ENCODE results near the gene MBTPS1. TPM values are rescaled to one million over a fixed set of nuclear protein-coding genes. Genes with fewer than 3 reads are reported as not detected.

Gene MBTPS1
- total RNA-seq, 1 donor from 2014 or later: 37.3 TPM

DNA sequence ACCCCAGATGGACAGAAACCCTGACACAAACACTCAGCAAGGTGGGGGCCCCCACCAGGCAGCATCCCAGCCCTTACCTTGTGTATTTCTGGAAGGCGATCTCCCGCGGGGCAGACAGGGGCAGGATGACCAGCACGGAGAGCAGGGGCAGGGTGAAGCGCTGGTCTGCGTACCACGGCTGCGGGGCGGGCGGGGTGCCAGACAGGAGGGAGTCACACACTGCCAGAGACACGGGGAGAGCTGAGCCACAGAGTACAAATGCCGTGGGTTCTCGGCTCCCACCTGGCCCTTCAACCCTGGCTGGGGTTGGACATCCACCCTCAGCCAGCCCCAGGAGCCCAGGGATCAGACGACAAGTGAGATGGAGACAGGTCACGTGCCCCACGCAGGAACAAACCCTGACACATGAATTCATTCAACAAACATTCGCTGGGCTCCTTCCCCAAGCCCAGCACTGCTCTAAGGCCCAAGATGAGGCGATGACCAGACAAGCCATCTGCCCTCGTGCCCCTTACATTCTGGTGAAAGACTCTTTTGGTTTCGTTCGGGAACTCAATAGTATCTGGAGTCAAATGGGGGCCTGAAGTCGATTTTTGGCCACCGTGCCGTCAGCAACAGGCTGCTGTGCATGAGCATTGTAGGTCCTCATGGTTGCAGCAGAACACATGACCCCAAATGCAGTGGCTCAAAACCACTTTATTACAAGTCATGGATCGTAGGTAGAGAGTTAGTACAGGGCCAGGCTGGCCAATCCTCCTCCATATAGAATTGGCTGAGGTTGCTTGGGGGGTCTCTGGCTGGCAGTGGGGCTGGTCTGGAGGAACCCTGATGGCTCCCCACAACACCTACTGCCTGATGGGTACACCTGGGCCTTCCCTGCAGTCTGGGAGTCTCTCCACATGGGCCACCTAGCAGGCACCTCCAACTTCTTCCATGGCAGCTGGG lies 83.2 kb downstream of the MBTPS1 start:
- no peak for ATAC-seq

DNA sequence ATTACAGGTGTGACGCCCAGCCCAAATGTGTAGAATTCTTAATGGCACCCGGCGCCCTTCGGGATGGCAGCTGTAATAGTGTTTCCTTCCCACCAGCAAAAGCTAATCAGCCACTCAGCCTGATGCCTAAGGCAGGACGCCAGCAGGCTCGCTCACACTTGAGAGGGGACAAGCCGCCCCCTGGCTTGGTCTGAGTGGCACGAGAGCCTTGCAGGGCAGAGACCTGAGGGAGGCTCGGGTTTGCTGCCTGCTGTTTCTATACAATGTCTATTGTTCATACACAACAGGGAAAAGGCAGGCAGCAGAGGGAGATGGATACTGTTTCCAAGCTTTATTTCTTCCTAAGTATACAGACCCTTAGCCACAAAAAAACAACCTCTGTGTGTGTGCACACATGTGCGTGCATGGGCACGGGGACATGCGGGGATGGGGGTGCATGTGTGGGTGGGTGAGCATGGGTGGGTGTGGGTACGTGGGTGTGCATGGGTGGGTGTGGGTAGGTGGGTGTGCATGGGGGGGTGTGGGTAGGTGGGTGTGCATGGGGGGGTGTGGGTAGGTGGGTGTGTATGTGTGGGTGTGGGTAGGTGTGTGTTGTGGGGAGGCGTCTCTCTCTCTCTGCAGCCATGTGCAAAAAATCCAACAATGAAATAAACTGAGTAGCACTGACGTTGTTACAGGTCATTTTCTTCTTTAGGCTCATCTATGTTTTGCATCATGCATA lies 84.1 kb downstream of the MBTPS1 start:
- ATAC-seq: no peak

DNA sequence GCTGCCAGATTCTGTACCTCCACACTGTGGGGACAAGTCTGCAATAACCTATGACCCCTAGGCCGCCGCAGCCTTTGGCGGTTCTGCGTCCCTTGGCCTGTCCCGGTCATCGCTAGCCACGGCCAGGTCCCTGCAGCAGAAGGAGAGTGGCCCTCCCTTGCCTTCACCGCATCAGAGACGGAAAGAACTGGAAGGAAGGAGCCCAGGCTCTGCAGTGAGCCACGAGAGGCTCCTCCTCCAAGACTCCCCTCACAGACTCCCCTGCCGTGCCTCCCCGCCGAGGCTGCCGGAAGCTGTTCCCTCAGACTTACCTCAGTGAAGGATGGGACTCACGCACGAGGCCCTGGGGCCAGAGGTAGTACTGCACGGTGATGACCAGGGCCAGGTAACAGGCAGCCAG lies 85.2 kb downstream of the MBTPS1 start:
- ATAC-seq: no peak

GRCh38 chr16:84029297-84030047 lies 87.3 kb downstream of the MBTPS1 start:
- no peak for ATAC-seq

DNA sequence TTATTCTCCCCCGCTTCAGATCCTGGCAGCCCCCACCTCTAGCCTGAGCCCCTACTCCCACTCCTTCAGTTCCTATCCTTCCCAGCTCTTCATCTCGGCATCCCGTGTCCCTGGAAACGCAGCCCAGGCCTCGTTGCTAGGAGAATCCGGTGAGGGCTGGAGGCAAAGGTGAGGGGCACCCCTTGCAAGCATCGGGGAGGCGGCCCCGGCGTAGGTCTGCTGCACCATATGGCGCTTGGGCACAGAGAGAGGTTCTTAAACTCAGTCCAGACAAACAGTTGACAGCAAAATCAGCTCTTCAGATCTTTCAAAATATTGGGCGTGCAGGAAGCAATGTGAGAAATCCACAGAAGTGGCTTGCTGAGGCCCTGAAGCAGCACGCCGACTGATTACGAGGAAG lies 89.1 kb downstream of the MBTPS1 start:
- ATAC-seq: no peak

DNA sequence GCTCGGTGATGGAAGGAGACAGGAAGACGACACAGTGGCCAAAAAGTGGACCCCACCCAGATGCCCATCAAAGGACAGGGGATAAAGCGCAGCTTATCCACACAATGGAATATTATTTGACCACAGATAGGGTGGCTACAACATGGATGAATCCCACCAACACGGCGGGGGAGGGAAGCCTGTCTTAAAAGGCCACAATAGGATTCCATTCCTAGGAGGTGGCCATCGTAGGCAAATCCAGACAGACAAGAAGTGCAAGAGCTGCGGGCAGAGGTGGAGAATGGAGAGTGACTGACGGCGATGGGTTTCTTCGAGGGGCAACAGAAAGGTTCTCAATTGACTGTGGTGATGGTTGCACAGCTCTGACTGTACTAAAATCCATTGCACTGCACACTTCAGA lies 90.1 kb downstream of the MBTPS1 start:
- no peak for ATAC-seq

GRCh38 chr16:84024854-84025253 lies 91.9 kb downstream of the MBTPS1 start:
- peak; percentile 91 for ATAC-seq

- no peak for ATAC-seq
Measured at GRCh38 chr16:84022644-84023043, 94.1 kb downstream of the MBTPS1 start.

DNA sequence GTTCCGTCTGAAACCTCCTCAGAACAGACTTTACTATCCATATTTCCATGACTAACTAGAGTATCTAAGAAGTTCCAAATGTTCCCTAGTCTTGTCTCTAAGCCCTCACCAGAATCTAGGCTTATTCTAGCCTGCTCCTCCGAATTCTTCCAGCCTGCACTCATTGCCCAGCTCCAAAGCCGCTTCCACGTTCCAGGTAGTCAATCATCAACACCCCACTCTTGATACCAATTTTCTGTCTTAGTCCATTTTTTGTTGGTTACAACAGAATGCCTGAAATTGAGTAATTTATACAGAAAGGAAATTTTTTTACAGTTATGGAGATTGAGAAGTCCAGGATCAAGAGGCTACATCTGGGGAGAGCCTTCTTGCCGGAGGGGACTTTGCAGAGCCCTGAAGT lies 95.3 kb downstream of the MBTPS1 start:
- ATAC-seq: no peak

DNA sequence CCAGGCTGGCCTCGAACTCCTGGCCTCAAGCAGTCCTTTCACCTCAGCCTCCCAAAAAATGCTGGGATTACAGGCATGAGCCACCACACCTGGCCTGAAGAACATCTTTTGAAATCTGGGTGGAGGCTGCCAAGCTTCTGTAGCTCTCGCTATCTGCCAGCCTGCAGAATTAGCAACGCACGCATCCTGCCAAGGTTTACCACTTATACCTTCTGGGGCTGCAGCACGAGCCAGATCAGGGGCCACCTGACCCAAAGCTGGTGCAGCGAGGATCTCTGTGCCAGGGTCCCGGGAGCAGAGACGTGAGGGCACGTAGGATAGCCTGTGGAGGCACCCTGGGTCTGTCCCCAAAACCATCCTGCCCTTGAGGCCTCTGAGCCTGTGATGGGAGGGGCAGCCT lies 96.4 kb downstream of the MBTPS1 start:
- no peak for ATAC-seq

DNA sequence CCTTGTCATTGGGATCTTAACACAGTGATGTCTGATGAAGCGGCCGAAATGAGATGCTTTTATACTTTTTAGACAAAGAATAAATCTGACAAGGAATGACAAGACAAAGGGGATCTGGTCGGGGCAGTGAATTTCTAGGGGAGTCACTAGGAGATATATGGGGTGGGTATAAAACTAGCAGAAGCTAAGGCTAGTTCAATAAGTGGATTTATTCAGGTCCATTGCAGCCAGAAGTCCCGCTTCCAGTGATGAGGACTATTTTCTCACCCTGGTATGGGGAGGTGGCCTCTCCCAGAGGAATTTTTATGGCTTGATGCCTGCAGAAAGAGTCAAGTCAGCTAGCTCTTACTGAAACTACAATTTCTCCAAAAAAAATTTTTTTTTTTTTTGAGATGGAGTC lies 98.0 kb downstream of the MBTPS1 start:
- no peak for ATAC-seq

- no peak for ATAC-seq
Measured at GRCh38 chr16:84016477-84016876, 100.3 kb downstream of the MBTPS1 start.

DNA sequence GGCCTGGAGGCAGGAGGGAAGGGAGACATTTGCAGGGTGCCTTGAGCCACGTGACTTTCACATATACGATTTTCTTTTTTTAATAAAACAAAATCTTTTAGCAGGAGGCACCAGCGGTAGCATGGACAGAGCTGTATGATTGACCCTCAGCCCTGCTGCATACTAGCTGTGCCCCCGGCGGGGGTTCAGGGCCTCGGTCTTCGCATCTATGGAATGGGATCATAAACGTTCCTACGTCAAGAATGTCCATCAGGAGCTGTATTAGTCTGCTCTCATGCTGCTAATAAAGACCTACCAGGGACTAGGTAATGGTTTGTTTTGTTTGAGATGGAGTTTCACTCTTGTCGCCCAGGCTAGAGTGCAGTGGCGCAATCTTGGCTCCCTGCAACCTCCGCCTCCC lies 101.3 kb downstream of the MBTPS1 start:
- no peak for ATAC-seq

DNA sequence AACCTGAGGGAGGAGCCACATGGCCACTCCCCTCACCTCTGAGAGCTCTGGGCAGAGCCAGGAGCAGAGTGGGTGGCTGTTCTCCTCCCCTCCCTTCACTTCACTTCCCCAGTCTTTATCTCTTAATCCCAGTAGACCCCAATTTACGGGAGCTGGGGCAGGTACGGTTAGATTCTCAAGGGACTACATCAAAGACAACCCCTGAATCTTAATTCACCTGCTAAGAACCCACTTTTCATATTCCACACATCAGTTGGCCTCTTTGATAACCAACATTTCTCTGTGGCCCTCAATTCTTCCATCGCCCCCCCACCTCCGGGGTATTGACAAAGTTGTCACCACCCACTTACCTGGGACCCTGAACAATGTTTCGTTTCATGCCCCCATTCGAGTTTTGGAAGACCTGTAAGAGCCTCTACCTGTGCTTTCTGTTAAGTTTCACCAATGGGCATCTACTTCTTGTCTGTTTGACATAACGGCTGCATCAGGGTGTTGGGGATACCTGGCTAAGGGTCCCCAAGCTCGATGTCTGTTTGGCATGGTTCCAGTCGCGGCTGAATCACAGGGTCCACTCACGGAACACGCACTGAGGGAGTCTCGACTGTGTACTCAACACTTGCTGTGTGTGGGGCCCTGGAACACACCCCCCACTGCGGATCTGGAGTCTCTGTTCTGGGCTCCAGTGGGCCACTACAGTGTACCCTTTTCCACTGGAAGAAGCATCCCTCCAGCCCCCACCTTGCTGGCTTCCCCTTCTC lies 102.0 kb downstream of the MBTPS1 start:
- no peak for ATAC-seq

- ATAC-seq: peak; percentile 95
Measured at GRCh38 chr16:84013787-84014569, 102.8 kb downstream of the MBTPS1 start.

- no peak for ATAC-seq
Measured at GRCh38 chr16:84009282-84009681, 107.5 kb downstream of the MBTPS1 start.

DNA sequence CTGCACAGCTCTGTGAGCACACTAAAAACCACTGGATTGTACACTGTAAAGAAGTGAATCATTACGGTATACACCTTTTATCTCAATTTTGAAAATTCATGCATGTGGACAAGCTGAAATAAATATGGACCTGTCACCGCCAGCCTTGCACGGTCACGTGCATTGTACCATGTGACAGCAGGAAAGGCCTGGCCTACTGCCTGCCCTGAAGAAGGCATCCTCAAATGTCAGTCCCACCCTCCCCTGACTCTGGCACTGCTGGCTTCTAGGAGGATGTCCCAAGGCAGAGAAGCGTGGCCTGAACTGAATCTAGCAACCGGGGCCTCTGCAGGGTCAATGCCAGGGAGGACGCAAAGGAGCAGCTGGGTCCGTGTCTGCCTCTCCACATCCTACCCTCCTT lies 108.8 kb downstream of the MBTPS1 start:
- ATAC-seq: no peak

- no peak for ATAC-seq
Measured at GRCh38 chr16:84007520-84007919, 109.2 kb downstream of the MBTPS1 start.

GRCh38 chr16:84005391-84005790 lies 111.4 kb downstream of the MBTPS1 start:
- ATAC-seq: no peak

GRCh38 chr16:84004442-84004841 lies 112.3 kb downstream of the MBTPS1 start:
- no peak for ATAC-seq
